ENCODE data around the gene KRT33B. TPM values are rescaled to one million over a fixed set of nuclear protein-coding genes. Genes with fewer than 3 reads are reported as not detected.

Gene KRT33B
- total and polyA plus RNA-seq, 2 of the 13 experiments (the other 11 are each of a cell fraction or from before 2014, with no cell fraction given): not detected

GRCh38 chr17:41329279-41329948 lies 40.2 kb downstream of the KRT33B start (continued):
- no peak for TF ChIP-seq ZFP36L2 (CRISPR knock-in tag; IDR thresholded peaks at IDR 0.05)
- no peak for TF ChIP-seq MTA1 (CRISPR knock-in tag; IDR thresholded peaks at IDR 0.05; ENCODE audit: borderline replicate concordance)
- TF ChIP-seq ETS1 (CRISPR knock-in tag; IDR thresholded peaks at IDR 0.05): no peak
- TF ChIP-seq ZFP91 (CRISPR knock-in tag; IDR thresholded peaks at IDR 0.05; ENCODE audit: borderline replicate concordance): peak; percentile 58; the same call in 1 of the 2 replicates
- no peak for TF ChIP-seq KLF11 (CRISPR knock-in tag; IDR thresholded peaks at IDR 0.05)
- no peak for TF ChIP-seq FLYWCH1 (CRISPR knock-in tag; IDR thresholded peaks at IDR 0.05)
- peak; percentile 95 for TF ChIP-seq STAG1 (CRISPR knock-in tag; IDR thresholded peaks at IDR 0.05)
- TF ChIP-seq MAF1 (CRISPR knock-in tag; IDR thresholded peaks at IDR 0.05; ENCODE audit: borderline replicate concordance): no peak
- TF ChIP-seq ZNF430 (CRISPR knock-in tag; IDR thresholded peaks at IDR 0.05): no peak
- no peak for TF ChIP-seq RARG (CRISPR knock-in tag; IDR thresholded peaks at IDR 0.05; ENCODE audit: low read depth)
- TF ChIP-seq RFX1 (IDR thresholded peaks at IDR 0.05): no peak
- 0 out of 2 replicates have a peak, but pooled peaks have one; percentile 26 for TF ChIP-seq ERF (CRISPR knock-in tag; IDR thresholded peaks at IDR 0.05)
- no peak for TF ChIP-seq ZNF749 (CRISPR knock-in tag; IDR thresholded peaks at IDR 0.05; ENCODE audit: borderline replicate concordance)
- no peak for TF ChIP-seq ATF2 (CRISPR knock-in tag; IDR thresholded peaks at IDR 0.05)
- no peak for TF ChIP-seq SIX4 (CRISPR knock-in tag; IDR thresholded peaks at IDR 0.05)
- no peak for TF ChIP-seq SMYD3 (CRISPR knock-in tag; IDR thresholded peaks at IDR 0.05)
- TF ChIP-seq SOX6 (IDR thresholded peaks at IDR 0.05): no peak
- TF ChIP-seq SOX6 (CRISPR knock-in tag; IDR thresholded peaks at IDR 0.05): no peak
- TF ChIP-seq CENPT (CRISPR knock-in tag; IDR thresholded peaks at IDR 0.05; ENCODE audit: low read depth): no peak
- no peak for TF ChIP-seq SOX13 (IDR thresholded peaks at IDR 0.05)
- TF ChIP-seq SOX13 (CRISPR knock-in tag; conservative IDR thresholded peaks at IDR 0.05 in 1 of 2, IDR thresholded peaks at IDR 0.05 in 1 of 2): no peak
- TF ChIP-seq ZBTB26 (CRISPR knock-in tag; IDR thresholded peaks at IDR 0.05; ENCODE audit: borderline replicate concordance): no peak
- no peak for TF ChIP-seq ATF7 (IDR thresholded peaks at IDR 0.05)
- TF ChIP-seq ATF7 (CRISPR knock-in tag; IDR thresholded peaks at IDR 0.05): no peak
- no peak for TF ChIP-seq ZNF782 (CRISPR knock-in tag; IDR thresholded peaks at IDR 0.05; ENCODE audit: borderline replicate concordance)
- no peak for TF ChIP-seq LCORL (IDR thresholded peaks at IDR 0.05)
- no peak for TF ChIP-seq LCORL (CRISPR knock-in tag; IDR thresholded peaks at IDR 0.05)
- peak; percentile 17 for TF ChIP-seq TEAD3 (CRISPR knock-in tag; optimal IDR thresholded peaks at IDR 0.05; ENCODE audit: borderline replicate concordance)
- no peak for TF ChIP-seq RFXAP (CRISPR knock-in tag; IDR thresholded peaks at IDR 0.05; ENCODE audit: borderline replicate concordance)
